SKM-1 (cell line): Measurements from ENCODE around the gene RITA1.
"Not testable (repeated sequence)": the region's sequence is repeated elsewhere in the genome, so short reads cannot be mapped to it uniquely, and the experiment has no call there.

ENCODE experiments used
- DNase-seq: peaks from one replicate; lab custom pipeline; 2025; ENCODE audit not compliant: unreplicated experiment; lab: John Stamatoyannopoulos, UW

Gene RITA1

DNA sequence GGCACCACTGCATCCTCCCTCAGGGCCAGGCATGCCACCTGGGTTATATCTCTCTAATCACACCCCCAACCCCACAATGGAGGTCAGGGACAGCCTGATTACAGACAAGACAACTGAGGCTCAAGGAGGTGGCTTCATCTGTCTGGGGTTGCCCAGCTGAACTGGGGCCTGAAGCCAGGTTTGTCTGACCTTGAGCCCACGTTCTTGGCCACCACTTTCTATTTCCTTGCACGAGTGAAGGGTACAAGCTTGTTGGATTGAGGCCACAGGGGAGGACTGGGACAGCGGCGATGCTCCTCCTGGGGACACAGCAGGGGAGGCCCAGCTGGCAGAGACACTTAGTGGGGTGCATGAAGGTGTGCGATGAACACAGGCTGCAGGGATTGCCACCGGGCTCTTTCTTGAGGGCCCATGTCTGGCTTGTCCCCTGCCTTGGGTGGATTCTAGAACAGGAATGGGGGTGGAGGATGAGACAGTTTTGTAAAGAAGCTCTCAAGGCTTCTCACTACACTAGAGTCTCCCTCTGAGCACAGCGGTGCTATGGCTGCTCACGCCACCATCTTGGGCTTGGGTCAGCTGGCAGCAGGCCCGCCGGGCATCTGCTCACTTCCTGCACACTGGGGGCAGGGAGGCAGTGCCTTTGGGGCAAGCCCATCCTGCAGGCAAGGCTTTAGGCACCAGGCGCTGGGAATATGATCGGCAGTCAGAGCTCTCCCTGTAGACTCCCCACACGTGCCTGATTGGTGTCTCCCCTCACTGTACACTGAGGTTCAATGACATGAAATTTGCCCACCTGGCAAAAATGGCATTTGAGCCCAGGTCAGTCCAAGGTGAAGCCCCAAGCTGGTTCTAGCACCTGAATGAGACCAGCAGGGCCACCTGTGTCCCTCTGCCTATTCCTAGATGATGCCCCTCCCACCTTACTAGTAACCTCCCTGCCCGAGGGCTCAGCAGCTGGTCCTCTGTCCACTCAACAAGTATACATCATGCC, 16.0 kb downstream of the RITA1 start:
- no peak for DNase-seq

DNA sequence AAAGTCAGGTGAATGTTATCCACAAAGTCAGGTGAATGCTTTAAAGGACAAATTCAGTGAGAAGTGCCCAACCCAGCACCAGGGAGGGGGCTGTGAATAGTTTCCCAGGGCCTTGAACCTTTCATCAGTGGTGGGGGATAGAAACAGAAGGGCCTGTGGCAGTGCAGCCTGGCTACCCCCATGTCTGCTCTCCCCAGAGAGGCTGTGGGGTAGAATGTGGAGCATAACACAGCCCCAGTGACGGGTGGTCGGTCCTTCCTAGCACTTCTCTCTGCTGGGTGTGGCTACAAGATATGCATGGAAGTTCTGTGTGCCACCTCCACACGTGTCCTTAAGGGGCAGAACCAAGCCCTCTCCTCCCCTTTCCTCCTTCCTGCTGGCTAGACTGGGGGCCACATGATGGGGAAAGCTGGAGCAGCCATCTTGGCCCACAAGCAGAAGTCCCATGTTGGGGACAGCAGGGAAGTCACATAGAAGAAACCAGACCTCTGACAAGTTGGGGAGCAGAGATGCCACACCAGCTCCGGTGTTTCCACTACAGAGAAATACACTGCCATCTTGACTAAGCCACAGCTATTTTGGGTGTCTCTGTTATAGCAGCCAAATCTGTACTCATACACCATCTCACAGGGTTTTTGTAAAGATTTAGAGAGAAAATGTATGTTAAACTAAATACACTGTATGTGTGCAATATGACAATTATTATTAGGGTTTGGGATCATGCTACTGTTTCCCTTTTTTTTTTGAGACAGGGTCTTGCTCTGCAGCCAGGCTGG, 17.0 kb downstream of the RITA1 start:
- no peak for DNase-seq

DNA sequence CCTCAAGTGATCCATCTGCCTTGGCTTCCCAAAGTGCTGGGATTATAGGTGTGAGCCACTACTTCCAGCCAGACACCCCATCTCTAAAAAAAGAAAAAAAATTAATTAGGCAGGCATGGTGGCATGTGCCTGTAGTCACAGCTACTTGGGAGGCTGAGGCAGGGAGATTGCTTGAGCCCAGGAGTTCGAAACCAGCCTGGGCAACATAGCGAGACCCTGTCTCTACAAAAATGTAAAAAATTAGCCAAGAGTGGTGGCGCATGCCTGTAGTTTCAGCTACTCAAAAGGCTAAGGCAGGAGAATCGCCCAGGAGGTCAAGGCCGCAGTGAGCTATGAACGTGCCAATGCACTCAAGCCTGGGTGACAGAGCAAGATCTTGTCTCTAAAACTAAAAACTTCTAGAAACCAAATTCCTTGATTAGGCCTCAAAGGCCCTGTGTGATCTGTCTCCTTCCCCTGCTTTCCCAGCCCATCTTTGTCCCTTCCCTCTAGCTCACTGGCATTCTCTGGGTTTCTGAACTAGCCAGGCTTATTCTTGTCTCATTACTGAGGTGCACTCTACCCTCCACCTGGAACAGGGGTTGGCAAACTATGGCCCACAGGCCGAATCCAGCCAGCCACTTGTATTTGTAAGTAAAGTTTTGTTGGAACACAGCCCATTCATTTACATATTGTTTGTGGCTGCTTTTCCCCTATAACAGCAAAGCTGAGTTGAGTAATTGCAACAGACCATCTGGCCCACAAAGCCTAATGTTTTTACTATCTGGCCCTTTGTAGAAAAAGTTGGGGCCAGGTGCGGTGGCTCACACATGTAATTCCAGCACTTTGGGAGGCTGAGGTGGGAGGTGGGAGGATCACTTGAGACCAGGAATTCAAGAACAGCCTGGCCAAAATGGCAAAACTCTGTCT, 18.6 kb downstream of the RITA1 start:
- DNase-seq = no peak

DNA sequence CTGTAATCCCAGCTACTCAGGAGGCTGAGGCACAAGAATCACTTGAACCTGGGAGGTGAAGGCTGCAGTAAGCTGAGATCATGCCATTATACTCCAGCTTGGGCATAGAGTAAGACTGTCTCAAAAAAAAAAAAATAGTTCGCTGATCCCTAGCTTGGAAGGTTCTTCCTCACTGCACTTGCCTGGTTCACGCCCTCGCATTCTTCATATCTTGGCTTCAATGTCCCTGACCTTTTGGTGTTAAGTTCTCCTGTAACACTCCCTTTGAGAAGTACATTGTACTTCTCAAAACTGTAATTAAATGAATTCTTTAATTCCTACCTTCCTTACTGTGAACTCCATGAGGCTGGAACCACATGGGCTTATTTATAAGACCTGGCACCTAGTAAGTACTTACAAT, 19.3 kb downstream of the RITA1 start:
- DNase-seq = no peak

DNA sequence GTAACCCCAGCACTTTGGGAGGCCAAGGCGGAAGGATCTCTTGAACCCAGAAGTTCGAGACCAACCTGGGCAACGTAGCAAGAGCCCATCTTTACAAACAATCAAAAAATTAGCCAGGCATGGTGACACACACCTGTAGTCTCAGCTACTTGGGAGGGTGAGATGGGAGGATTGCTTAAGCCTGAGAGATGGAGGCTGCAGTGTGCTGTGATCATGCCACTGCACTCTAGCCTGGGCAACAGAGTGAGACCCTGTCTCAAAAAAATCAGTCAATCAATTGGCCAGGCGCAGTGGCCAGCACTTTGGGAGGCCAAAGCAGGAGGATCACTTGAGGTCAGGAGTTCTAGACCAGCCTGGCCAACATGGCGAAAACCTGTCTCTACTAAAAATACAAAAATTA, 21.3 kb downstream of the RITA1 start:
- DNase-seq = not testable (repeated sequence)

DNA sequence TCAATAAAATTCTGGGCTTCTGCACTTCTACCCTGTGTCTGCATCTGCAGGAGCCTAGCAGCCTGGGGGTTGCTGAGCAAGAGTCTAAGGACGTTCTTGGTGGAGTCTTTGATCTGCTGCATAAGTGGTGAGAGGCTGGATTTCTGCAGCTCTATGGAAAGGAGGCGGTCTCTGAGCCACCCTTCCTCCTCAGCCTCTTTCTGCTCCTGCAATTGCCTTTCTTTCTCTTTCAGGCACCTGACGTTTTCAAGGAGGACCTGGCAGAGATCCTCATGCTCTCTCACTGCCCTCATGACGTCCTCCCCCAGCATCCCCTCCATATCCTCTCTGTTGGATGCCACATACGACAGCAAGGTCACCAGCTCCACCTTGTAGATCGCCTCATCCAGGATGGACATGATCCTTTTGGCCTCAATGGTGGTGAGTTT, 22.1 kb downstream of the RITA1 start:
- no peak for DNase-seq

DNA sequence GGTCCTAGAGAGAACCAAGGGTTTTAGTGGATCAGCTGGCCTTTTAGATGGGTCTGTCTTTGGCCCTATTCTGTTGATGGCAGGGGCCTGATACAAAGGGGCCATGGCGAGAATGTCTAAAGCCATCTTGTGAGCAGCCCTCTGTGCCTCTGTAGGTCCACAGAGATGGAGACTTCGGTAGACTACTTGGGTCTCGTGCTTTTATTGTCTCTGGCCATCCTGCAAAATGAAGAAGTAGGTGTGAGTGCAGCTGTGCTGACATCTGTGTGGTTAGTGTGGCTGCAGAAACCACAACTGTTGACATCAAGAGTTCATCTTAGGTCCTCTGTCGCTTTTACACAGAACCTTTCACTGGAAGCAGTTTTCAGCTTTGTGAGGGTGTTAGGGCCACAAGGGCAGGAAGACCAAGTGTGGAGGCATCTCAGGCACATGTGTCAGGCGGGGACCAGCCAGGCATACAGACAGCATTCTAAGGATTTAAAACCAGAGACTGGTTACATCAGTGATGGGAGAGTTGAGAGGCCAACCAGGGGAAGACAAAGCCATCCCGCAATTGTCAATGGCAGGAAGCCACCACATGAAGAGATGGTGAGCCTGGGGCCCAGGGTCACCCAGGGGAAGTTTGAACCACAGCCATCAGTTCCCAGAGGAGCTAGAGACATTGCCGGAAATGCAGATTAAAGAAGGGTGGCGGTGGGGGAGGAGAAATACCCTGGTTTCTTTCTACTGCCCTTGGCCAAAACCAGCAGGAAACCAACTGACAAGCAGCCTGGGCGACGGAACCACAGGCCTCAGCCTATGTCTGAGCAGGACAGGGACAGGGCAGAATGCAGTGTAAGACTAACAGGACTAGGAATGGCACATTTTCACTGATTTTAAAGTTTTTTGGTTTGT, 22.8 kb downstream of the RITA1 start:
- peak; percentile 67 for DNase-seq

DNA sequence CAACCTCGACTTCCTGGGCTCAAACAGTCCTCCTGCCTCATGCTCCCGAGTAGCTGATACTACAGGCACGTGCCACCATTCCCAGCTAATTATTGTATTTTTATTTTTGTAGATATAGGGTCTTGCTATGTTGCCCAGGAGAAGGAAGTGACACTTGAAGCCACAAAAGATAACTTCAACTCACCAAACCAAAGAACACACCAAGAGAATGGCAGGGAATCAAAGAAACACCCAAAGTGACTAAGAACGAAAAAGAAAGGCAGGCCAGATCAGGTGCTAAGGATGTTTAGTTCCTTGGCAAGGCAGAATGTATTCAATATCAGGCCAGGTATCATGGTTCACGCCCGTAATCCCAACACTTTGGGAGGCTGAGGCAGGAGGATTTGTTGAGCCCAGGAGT, 25.6 kb downstream of the RITA1 start:
- no peak for DNase-seq

DNA sequence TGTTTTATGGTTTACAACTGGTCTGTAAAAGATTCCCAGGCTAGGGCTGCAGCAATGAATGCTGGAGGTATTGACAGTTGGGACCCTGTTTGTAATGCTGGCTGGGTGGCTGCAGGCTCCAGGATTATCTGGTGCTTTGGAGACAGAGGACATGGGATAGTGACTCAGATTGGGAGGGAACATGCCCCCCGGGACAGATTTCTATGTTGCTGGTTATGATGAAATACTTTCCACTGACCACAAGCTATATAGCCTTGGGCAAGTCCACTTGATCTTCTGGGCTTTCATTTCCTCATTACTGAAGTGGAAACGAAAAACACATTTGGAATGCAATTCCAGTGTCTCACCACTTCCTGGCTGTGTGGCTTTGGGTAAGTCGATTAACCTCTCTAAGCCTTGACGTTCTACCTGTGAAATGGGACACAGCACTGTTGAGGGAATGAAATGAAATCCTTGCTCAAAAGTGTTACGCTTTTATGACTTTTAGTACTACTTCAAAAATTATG, 29.4 kb downstream of the RITA1 start:
- DNase-seq = peak; percentile 59

DNA sequence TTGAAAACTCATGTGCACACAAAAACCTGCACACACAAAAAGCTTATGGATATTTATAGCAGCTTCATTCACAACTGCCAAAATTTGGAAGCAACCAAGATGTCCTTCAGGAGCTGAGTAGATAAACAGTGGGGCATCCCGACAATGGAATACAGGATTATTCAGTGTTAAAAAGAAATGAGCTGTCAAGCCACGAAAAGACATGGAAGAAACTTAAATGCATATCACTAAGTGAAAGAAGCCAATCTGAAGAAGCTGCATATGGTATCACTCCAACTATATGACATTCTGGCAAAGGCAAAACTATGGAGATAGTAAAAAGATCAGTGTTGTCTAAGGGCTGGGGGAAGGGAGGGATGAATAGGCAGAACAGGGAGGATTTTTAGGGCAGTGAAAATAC, 30.5 kb downstream of the RITA1 start:
- DNase-seq = no peak

DNA sequence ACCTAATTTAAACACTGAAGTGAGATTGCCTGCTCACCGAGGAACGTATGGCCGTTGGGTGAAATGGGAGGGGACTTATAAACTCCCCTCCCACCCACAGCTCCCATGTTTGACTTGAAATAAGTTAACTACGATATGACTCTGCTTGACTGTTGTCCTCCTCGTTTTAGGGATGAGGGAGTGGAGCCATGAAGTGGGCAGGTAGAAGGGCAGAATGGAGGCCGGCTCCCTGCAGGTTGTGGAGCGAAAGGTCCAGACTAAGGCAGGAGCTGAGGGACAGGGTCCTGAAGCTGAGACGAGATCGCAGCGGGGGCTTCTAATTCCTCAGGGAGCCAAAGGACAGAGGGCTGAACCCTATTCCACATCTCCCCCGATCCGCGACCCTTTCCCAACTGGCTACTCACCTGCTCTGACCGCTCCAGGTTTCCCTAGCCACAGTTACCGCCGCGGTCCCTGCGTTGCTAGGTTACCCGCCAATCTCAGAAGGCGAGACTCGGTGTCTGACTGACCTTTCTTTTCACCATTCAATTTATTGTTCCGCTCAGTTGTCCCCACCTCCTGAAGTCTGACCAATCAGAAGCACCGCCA, 35.2 kb downstream of the RITA1 start:
- no peak for DNase-seq

DNA sequence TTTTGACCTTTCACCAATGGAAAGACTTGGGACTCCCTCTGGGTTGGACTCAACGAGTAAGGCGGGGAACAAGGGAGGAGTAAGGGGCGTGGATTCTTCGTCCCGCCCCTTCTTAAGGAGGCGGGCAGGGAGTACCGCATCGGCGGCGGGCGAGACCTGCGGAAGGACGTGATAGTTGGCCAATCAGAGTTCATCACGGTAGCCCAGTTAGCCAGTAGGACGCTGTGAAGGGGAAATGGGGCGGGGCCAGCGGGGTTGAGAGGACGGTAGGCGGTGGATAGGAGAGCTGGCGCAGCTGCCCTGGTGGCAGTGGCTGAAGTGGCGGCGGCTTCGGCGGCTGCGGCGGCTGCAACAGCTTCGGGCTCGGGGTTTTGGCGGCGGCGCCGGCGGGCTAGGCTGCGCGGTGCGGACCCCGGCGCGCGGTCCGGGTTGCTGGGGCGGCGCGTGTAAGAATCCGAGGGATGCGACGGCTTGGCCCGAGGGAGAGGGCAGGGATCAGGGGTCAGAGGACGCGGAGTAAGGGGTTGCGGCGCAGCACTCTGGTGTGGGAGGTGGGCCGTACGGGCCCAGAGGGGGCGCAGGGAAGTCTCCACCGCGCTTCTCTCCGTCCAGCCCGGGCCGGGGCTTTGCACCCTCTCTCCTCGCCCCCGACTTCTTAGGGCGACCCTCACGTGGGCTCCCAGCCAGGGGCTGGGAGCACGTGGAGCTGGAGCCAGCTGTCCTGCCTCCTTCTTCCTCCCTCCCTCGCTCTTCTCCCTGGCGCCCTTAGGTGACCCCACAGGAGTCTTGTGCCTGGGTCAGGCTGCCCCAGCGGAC, 35.9 kb downstream of the RITA1 start, which contains the start of gene TPCN1:
TPCN1 (plus strand) TSS at position 284 of the 816 bp plus-strand sequence. CDS start 5,389 bp downstream, outside the sequence.
- DNase-seq = peak; percentile 96

DNA sequence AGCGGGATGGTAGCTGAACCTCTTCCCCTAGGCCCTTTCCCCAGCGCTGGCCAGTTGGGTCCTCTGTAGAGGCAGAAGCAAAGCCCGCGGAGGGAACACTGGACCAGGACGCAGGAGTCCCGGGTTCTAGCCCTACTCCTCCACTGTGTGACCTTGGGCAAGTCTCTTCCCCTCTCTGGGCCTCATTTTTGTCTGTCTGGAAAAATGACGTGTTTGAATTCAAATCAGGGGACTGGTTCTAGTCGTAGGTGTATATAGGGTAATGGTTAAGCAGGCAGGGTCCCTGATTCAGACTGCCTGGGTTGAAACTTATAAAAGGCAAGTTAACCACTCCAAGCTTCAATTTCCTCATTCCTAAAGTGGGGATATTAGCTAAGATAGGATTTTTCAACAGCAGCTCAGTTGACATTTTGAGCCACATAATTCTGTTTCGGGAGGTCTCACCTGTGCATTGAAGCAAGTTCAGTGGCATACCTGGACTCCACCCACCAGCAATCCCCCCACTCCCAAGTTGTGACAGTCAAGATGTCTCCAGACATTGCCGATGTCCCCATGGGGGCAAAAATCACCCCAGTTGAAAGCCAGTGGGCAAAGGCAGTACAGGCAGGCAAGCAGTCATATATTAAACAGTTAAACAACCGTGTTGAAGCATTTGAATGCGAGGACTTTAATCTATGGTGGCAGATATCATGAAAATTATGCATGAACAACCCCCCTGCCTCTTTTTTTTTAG, 36.6 kb downstream of the RITA1 start:
- no peak for DNase-seq

DNA sequence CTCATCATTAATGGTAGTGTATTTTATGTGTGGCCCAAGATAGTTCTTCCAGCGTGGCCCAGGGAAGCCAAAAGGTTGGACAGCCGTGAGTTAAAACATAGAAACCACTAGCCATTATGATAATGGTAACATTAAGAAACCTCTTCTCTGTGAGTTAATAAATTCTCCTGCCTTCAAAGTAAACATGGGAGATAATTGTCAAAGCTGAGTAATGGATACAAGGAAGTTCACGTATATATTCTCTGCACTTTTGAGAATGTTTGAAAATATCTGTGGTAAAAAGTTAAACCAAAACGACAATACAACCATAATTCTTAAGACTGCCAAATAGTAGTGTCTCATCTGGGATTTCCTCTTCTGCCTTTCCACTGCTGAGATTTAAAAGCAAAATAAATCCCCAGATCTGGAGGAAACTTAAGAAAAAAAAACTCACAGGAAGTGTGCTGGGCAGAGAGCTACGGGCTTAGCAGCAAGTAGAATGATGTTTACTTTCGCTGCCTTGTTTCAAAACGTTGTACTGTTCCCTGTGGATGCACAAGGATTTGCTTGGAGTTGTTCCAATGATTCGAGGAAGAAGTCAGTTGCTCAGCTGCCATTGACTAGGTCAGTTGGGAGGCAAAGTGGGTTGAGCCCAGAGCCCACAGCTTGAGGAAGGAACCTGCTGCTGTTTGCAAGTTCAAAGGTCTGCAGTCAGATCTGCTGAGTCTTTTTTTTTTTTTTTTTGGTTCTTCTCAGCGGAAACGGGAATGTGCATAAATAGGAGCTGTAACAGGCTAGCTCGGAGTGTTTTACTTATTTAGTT, 37.4 kb downstream of the RITA1 start:
- DNase-seq = no peak

DNA sequence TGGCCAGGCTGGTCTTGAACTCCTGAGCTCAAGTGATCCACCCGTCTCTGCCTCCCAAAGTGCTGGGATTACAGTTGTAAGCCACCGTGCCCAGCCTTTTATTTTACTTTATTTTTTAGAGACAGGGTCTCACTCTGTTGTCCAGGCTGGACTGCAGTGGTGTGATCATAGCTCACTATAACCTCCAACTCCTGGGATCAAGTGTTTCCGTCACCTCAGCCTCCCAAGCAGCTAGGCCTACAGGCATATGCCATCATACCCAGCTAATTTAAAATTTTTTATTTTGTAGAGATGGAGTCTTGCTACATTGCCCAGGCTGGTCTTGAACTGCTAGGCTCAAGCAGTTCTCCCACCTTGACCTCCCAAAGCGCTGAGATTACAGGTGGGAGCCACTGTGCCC, 39.4 kb downstream of the RITA1 start:
- no peak for DNase-seq

DNA sequence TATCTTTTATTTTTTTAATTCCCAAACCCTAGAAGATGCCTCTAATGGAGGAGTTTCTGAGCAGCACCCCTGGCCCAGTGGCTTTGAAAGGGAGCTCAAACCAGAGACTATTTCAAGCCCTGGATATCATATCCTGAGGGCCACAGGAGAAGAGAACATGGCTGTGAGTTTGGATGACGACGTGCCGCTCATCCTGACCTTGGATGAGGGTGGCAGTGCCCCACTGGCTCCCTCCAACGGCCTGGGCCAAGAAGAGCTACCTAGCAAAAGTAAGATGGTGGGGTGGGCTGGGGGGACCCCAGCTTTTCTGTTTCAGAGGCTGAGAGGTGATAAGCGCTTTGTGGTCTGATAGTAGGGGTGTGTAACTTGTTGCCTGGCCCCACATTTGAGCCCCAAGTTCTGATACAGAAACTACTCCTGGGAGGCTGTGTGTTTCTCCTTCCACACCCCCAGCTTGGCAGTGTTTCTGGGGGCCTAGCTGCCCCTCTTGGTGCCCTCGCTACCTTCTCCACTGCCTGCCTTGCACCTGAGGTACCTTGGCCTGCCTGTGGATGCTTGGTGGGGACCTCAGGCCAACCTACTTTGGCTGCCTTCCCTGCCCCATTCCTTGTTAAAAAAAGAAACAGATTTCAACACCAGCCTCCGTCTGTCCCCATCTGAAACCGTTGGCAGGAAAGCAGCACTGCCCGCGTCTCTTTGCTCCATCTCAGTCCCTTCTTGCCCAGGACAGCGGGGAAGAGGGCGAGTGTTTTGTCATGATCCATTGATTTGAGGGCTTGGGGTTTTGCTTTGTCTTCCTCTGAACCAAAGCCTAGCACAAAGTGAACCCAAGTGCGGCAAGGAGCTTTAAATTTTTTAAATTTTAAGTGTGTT, 41.4 kb downstream of the RITA1 start:
- no peak for DNase-seq
